Eye (tissue), 1 donor: ENCODE data around the gene NDUFA1.
"Not testable (repeated sequence)": the region's sequence is repeated elsewhere in the genome, so short reads cannot be mapped to it uniquely, and the experiment has no call there.

ENCODE experiments used
- DNase-seq: peaks from one replicate; pipeline ENCODE4 v3.0.0-alpha.2; 2015

NDUFA1 gene

GRCh38 chrX:119916310-119916709, 44.7 kb downstream of the NDUFA1 start:
- DNase-seq = no peak

GRCh38 chrX:119917877-119918276, 46.2 kb downstream of the NDUFA1 start:
- no peak for DNase-seq

- DNase-seq = no peak
Observed at GRCh38 chrX:119919835-119920585, 48.4 kb downstream of the NDUFA1 start.

- not testable (repeated sequence) for DNase-seq
Observed at GRCh38 chrX:119922391-119922790, 50.8 kb downstream of the NDUFA1 start.
